A549 (cell line): Measurements from ENCODE around the gene EPN2. TPM values are rescaled to one million over a fixed set of nuclear protein-coding genes. Genes with fewer than 3 reads are reported as not detected.

ENCODE experiments used
- ATAC-seq, 2 experiments: fragments of 200-7000 bp in 1 of 2; fragments of >200 bp in 1 of 2; cut with Nextera tagmentation in 1 of 2; cut with Tn5 transposase in 1 of 2; 3 replicates each; pipeline versions ENCODE4 v1.8.0 to v1.9.1; 2018 to 2020; ENCODE audit warnings: mild to moderate bottlenecking in 1 of 2, moderate library complexity in 1 of 2
- CTCF ChIA-PET: fragments of 300-600 bp; sonication (Branson Sonifier 250); formaldehyde crosslinking; extraction: SDS; loops from one replicate; lab custom pipeline; 2021; ENCODE audit warnings: antibody characterized with exemption, inconsistent platforms; lab: Yijun Ruan, JAX
- POLR2A ChIA-PET: fragments of 350-600 bp; formaldehyde crosslinking; extraction: SDS; loops from one replicate; lab custom pipeline; 2021; ENCODE audit warnings: antibody characterized with exemption, inconsistent platforms; lab: Yijun Ruan, JAX
- DNase-seq, 2 experiments: peaks; one replicate each; pipeline versions ENCODE4 v3.0.0 to v3.0.0-alpha.2; 2011 to 2016; ENCODE audit warnings: low read depth in 1 of 2, low spot score in 1 of 2
- FAIRE-seq: peaks from 2 replicates; lab custom pipeline; 2011; peaks lifted over from hg19 to GRCh38; lab: Jason Lieb, UNC
- H3K27ac ChIP-seq, 2 experiments: fragments of >200 bp; sonication (Bioruptor Twin); formaldehyde crosslinking; 3 replicates each; pipeline ENCODE4 v1.5.1; 2016 to 2017
- H3K4me1 ChIP-seq: fragments of >200 bp; sonication (Bioruptor Twin); formaldehyde crosslinking; 3 replicates; pipeline ENCODE4 v1.6.1; 2016
- H3K4me2 ChIP-seq: fragments of >200 bp; sonication (Bioruptor Twin); formaldehyde crosslinking; 3 replicates; pipeline ENCODE4 v1.6.1; 2016
- H3K4me3 ChIP-seq: fragments of >200 bp; sonication (Bioruptor Twin); formaldehyde crosslinking; 3 replicates; pipeline ENCODE4 v1.5.1; 2016
- H3K9me3 ChIP-seq: fragments of >200 bp; sonication (Bioruptor Twin); formaldehyde crosslinking; 3 replicates; pipeline ENCODE4 v1.6.1; 2016
- BCL3 ChIP-seq: fragments of >200 bp; sonication (Bioruptor Twin); formaldehyde crosslinking; IDR thresholded peaks from 3 replicates; pipeline ENCODE4 v1.6.1; 2016
- BHLHE40 ChIP-seq: IDR thresholded peaks from 2 replicates; pipeline ENCODE4 v1.6.1; 2012; ENCODE audit warnings: low read depth, low read length, inconsistent platforms
- E2F6 ChIP-seq: IDR thresholded peaks from 2 replicates; pipeline ENCODE4 v1.6.1; 2012; ENCODE audit warnings: low read depth, borderline replicate concordance
- ELK1 ChIP-seq: fragments of 150-350 bp; IDR thresholded peaks from 2 replicates; pipeline ENCODE4 v1.6.1; 2014; ENCODE audit warnings: low read depth, mild to moderate bottlenecking, low read length
- ESRRA ChIP-seq: fragments of 150-350 bp; IDR thresholded peaks from 2 replicates; pipeline ENCODE4 v1.6.1; 2014; ENCODE audit warnings: mild to moderate bottlenecking, low read length, borderline replicate concordance
- HDAC2 ChIP-seq: fragments of 200-600 bp; sonication (generic); IDR thresholded peaks from 2 replicates; pipeline ENCODE4 v1.6.1; 2016
- HES2 ChIP-seq: fragments of >200 bp; sonication (Bioruptor Twin); formaldehyde crosslinking; IDR thresholded peaks from 2 replicates; pipeline ENCODE4 v1.6.1; 2016
- JUN ChIP-seq, 2 experiments: fragments of >200 bp; sonication (Bioruptor Twin); formaldehyde crosslinking; IDR thresholded peaks; 2 replicates in 1 of 2; 3 replicates in 1 of 2; pipeline ENCODE4 v1.6.1; 2016 to 2017
- KDM1A ChIP-seq: fragments of 200-600 bp; sonication (generic); IDR thresholded peaks from 2 replicates; pipeline ENCODE4 v1.6.1; 2016; ENCODE audit warnings: low read depth, mild to moderate bottlenecking
- MAX ChIP-seq: IDR thresholded peaks from 2 replicates; pipeline ENCODE4 v1.6.1; 2012
- MAZ ChIP-seq: fragments of 150-350 bp; IDR thresholded peaks from 2 replicates; pipeline ENCODE4 v1.6.1; 2014; ENCODE audit warnings: antibody characterized with exemption, low read depth, low read length, borderline replicate concordance
- PBX3 ChIP-seq: IDR thresholded peaks from 2 replicates; pipeline ENCODE4 v1.6.1; 2012
- PHF8 ChIP-seq: fragments of 200-600 bp; sonication (generic); IDR thresholded peaks from 2 replicates; pipeline ENCODE4 v1.6.1; 2016; ENCODE audit warnings: low read depth, mild to moderate bottlenecking, antibody characterized with exemption, moderate library complexity, borderline replicate concordance
- RARB ChIP-seq: fragments of 250-450 bp; sonication (Bioruptor Pico); IDR thresholded peaks from 2 replicates; pipeline ENCODE4 v1.8.0; 2021; ENCODE audit warnings: mild to moderate bottlenecking, moderate library complexity
- REST ChIP-seq: fragments of 200-600 bp; sonication (generic); IDR thresholded peaks from 2 replicates; pipeline ENCODE4 v1.6.1; 2016; ENCODE audit warnings: antibody characterized with exemption, mild to moderate bottlenecking, moderate library complexity
- RFX5 ChIP-seq: fragments of 450-650 bp; IDR thresholded peaks from 2 replicates; pipeline ENCODE4 v1.7.1; 2014; ENCODE audit warnings: antibody characterized with exemption, mild to moderate bottlenecking, moderate library complexity
- RNF2 ChIP-seq: fragments of 200-600 bp; sonication (generic); IDR thresholded peaks from 2 replicates; pipeline ENCODE4 v1.6.1; 2016; ENCODE audit warnings: low read depth, mild to moderate bottlenecking, antibody characterized with exemption, moderate library complexity, borderline replicate concordance
- USF2 ChIP-seq: fragments of 450-650 bp; IDR thresholded peaks from 2 replicates; pipeline ENCODE4 v1.6.1; 2014; ENCODE audit warnings: antibody characterized with exemption
- ZFP36 ChIP-seq: fragments of 450-650 bp; IDR thresholded peaks from 2 replicates; pipeline ENCODE4 v1.6.1; 2014; ENCODE audit warnings: borderline replicate concordance; ENCODE audit not compliant: partially characterized antibody
- WGBS: methylation state at CpG from one replicate; pipeline ENCODE4 v1.1.6; 2017; ENCODE audit errors: missing lambda C conversion rate; 5-methylcytosine and 5-hydroxymethylcytosine counted together
- polyA plus RNA-seq, 4 experiments: library from polyadenylated mRNA; depleted of rRNA in 3 of 4; stranded (reverse); fragments of >200 nt; fragmentation: RNase III in 1 of 4; extraction: RNeasy Plus Mini Kit Qiagen cat#74134 plus additional on column Dnase treatment in 1 of 4; gene quantifications; 2 replicates in 3 of 4; 3 replicates in 1 of 4; pipeline ENCODE4 v1.2.3, GENCODE V29; 2011 to 2017

The EPN2 gene
- polyA plus RNA-seq, 2 of the 4 experiments (the other 2 are of a cell fraction): 32.1 to 33.8 TPM

- DNase-seq: no peak
- no peak for FAIRE-seq
- CTCF ChIA-PET: interaction anchor here (1.0 to 1.8 kb wide), 3 partner anchors 10 to 76 kb away, joined by 3 to 5 read pairs (median 5); partner anchors contain the start of gene B9D1
- peaks cover under 1% of the 10 kb centered on the region; the same call in 1 of the 3 replicates for H3K4me1 ChIP-seq
- no peak overlapping the region for H3K4me2 ChIP-seq
- no peak overlapping the region for H3K4me3 ChIP-seq
- no peak for ATAC-seq
- TF ChIP-seq REST: no peak
- TF ChIP-seq USF2: no peak
- no peak for TF ChIP-seq PHF8
- TF ChIP-seq ZFP36: no peak
- TF ChIP-seq ELK1: no peak
- TF ChIP-seq RNF2: no peak
- no peak for TF ChIP-seq BHLHE40
- no peak for TF ChIP-seq RFX5
- TF ChIP-seq JUN (IDR thresholded peaks at IDR 0.05): no peak
- no peak for TF ChIP-seq KDM1A
- TF ChIP-seq RARB (CRISPR knock-in tag): no peak
- WGBS: 84% methylated on average over 11 of the region's 11 CpGs
- no peaks in the 10 kb centered on the region for H3K9me3 ChIP-seq
- POLR2A ChIA-PET: no interaction called here
- no peak overlapping the region for H3K27ac ChIP-seq
Measured at GRCh38 chr17:19286751-19287341, 49.7 kb downstream of the EPN2 start.

- Histone ChIP-seq H3K4me3 (no peak overlapping the region), H3K9me3 (no peaks in the 10 kb centered on the region), H3K4me2 (no peak overlapping the region), H3K4me1 (no peaks in the 10 kb centered on the region), H3K27ac (no peak overlapping the region)
- POLR2A ChIA-PET: no interaction called here
- DNase-seq (no peak), ATAC-seq (no peak), FAIRE-seq (no peak)
- WGBS: 93% methylated on average over 2 of the region's 2 CpGs
- CTCF ChIA-PET: interaction anchor here (1.6 kb wide), 1 partner anchor 40 kb away, joined by 3 read pairs; no protein-coding TSS in a partner anchor
- TF ChIP-seq BHLHE40 (no peak), PBX3 (no peak), HDAC2 (no peak), ESRRA (no peak), BCL3 (no peak), MAX (no peak), RFX5 (no peak), E2F6 (no peak), HES2 (no peak), MAZ (no peak), ELK1 (no peak), KDM1A (no peak), REST (no peak)
Measured at GRCh38 chr17:19287651-19288050, 50.5 kb downstream of the EPN2 start.
